ENCODE results near the gene PXT1. TPM values are rescaled to one million over a fixed set of nuclear protein-coding genes. Genes with fewer than 3 reads are reported as not detected.
"Not testable (repeated sequence)": the region's sequence is repeated elsewhere in the genome, so short reads cannot be mapped to it uniquely, and the experiment has no call there.

Gene PXT1
- total RNA-seq, 3 donors from 2014 or later: not detected

- Histone ChIP-seq H3K4me3 (no peak overlapping the region), H3K9me3 (no peaks in the 10 kb centered on the region), H3K4me1 (ENCODE audit: low read depth) (peaks cover 6% of the 10 kb centered on the region), H3K36me3 (ENCODE audit: low read depth) (no peaks in the 10 kb centered on the region)
- no peak for TF ChIP-seq CTCF (IDR thresholded peaks at IDR 0.05)
- no peak for ATAC-seq
- no peak for DNase-seq
- intact Hi-C loops (cut with DNase I, micrococcal nuclease): no loop called here
These were observed 16.8 kb upstream of the PXT1 start for GRCh38 chr6:36459501-36459900.

GRCh38 chr6:36455486-36456027 lies 12.9 kb upstream of the PXT1 start:
- DNase-seq: no peak
- H3K4me1 ChIP-seq (ENCODE audit: low read depth): peaks cover 6% of the 10 kb centered on the region
- no peaks in the 10 kb centered on the region for H3K9me3 ChIP-seq
- no peak for ATAC-seq
- no peaks in the 10 kb centered on the region for H3K36me3 ChIP-seq (ENCODE audit: low read depth)
- no peak overlapping the region for H3K4me3 ChIP-seq
- intact Hi-C loops (cut with DNase I, micrococcal nuclease): no loop called here
- TF ChIP-seq CTCF (IDR thresholded peaks at IDR 0.05): no peak

GRCh38 chr6:36452897-36453296 lies 10.2 kb upstream of the PXT1 start:
- intact Hi-C loops (cut with DNase I, micrococcal nuclease); H3K4me1 ChIP-seq (ENCODE audit: low read depth); H3K36me3 ChIP-seq (ENCODE audit: low read depth); ATAC-seq; H3K9me3 ChIP-seq; DNase-seq; H3K4me3 ChIP-seq: not testable (repeated sequence)

- intact Hi-C loops (cut with DNase I, micrococcal nuclease); H3K4me3 ChIP-seq; H3K9me3 ChIP-seq; DNase-seq; H3K36me3 ChIP-seq (ENCODE audit: low read depth); ATAC-seq: not testable (repeated sequence)
- peaks cover 13% of the 10 kb centered on the region for H3K4me1 ChIP-seq (ENCODE audit: low read depth)
These were observed 6.5 kb upstream of the PXT1 start for GRCh38 chr6:36449173-36449572.

GRCh38 chr6:36445621-36446020 lies 3.0 kb upstream of the PXT1 start:
- intact Hi-C loops (cut with DNase I, micrococcal nuclease): no loop called here
- no peak for DNase-seq
- peaks cover 27% of the 10 kb centered on the region for H3K4me1 ChIP-seq (ENCODE audit: low read depth)
- no peaks in the 10 kb centered on the region for H3K36me3 ChIP-seq (ENCODE audit: low read depth)
- ATAC-seq: no peak
- H3K4me3 ChIP-seq: no peak overlapping the region
- H3K9me3 ChIP-seq: no peaks in the 10 kb centered on the region
- no peak for TF ChIP-seq CTCF (IDR thresholded peaks at IDR 0.05)

- no peak overlapping the region for H3K4me3 ChIP-seq
- no peaks in the 10 kb centered on the region for H3K36me3 ChIP-seq (ENCODE audit: low read depth)
- ATAC-seq: no peak
- no peaks in the 10 kb centered on the region for H3K9me3 ChIP-seq
- TF ChIP-seq CTCF (IDR thresholded peaks at IDR 0.05): no peak
- no peak for DNase-seq
- intact Hi-C loops (cut with DNase I, micrococcal nuclease): no loop called here
- H3K4me1 ChIP-seq (ENCODE audit: low read depth): peaks cover 27% of the 10 kb centered on the region
These were observed 1.8 kb upstream of the PXT1 start for GRCh38 chr6:36444470-36444869.
